Left kidney (tissue), 2 donors: Measurements from ENCODE around the gene DTHD1. TPM values are rescaled to one million over a fixed set of nuclear protein-coding genes. Genes with fewer than 3 reads are reported as not detected.

Source experiments
- DNase-seq: peaks from one replicate; pipeline ENCODE4 v3.0.0-alpha.2; 2013
- polyA plus RNA-seq: library from polyadenylated mRNA; unstranded; fragments of 120-200 nt; gene quantifications from one replicate; pipeline ENCODE4 v1.2.1, GENCODE V29; 2013; ENCODE audit not compliant: insufficient read length

DTHD1 gene
- polyA plus RNA-seq, 1 donor: not detected

GRCh38 chr4:36269533-36270173 is 11.8 kb upstream of the DTHD1 start:
- no peak for DNase-seq

DNA sequence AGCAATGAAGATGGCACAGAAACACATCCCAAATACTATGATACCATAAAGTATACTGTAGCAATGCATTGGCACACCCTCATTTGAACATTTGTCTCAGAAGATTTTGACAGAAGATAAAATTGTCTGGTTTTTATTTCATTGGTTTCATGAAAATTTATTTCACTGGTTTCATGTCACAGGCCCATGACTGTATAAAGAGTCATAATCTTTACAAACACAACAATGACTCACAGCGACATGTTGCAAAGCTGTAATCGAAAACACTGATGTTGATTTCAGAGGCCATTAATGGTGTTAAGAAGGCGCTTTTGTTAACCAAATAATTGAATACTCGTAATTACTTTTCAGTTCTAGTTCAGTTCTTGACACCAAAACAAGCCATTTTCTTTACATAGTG is 8.1 kb upstream of the DTHD1 start:
- no peak for DNase-seq

- DNase-seq: no peak
Observed at GRCh38 chr4:36274158-36274557, 7.3 kb upstream of the DTHD1 start.

GRCh38 chr4:36277533-36277932 is 3.9 kb upstream of the DTHD1 start:
- no peak for DNase-seq

DNA sequence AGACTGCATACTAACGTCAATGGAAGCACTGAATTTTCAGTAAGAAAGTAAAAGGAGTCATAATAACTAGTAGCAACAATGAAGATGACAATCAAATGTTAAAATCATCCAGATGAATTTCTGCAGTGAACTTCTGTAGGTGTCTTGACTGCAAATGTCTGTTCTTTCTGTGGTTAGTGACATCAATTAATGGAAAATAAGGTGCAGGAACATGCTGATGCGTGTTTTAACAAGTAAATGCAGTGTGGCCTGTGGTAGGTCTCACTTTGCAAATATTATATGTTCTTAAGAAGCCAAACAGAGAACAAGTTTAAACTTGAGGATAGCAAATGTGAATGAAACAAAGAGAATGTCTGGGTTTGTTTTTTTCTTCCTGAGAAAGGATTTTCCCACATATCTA is 2.6 kb upstream of the DTHD1 start:
- DNase-seq: no peak

GRCh38 chr4:36280555-36280954 is 861 bp upstream of the DTHD1 start:
- peak; percentile 15 for DNase-seq

GRCh38 chr4:36282503-36283030 is 1.2 kb downstream of the DTHD1 start:
- DNase-seq: no peak

GRCh38 chr4:36283912-36284465 is 2.6 kb downstream of the DTHD1 start:
- no peak for DNase-seq

DNA sequence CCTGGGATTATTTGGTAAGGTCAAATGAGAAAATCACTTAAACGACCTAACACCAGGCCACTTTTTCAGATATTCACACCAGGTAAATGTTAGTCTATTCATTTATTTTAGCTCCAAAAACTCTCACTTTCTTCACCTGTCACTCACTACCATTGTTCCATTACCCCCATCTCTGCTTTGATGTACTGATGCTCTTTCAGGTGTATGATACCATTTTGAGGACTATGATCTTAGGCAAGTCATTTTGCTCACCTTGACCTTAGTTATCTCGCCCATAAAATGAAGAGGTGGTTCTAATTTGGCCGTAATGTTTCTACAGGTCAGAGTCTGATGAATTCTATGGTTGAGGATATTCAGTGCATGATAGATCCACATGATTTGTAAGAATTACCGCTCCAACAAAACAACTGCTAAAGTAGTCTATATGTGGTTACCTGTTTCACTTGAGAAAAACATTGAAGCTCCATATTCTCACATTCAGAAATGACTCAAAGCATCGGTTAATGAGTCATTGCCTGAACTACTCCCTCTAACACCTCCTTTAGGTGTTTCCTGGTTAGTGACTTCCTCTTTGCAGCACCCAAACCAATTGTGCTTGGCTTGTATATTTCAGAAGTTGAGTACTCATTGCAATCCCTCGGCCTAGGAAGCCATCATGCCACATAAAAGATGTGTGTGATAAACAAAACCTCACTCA is 4.5 kb downstream of the DTHD1 start:
- DNase-seq: no peak

DNA sequence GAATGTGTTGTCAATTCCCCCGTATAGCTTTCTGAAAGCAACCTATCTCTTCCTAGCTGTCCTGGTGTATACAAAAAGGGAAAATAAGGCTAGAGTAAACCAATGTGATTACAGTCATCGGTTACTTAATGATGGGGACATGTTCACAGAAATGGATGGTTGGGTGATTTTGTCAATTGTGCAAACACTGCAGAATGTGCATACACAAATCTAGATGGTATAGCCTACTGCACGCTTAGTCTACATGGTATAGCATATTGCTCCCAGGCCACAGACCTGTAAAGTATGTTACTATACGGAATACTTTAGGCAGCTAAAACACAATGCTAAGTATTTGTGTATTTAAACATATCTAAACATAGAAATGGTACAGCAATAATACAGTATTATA is 5.1 kb downstream of the DTHD1 start:
- DNase-seq: no peak

GRCh38 chr4:36288731-36289426 is 7.5 kb downstream of the DTHD1 start:
- DNase-seq: no peak

DNA sequence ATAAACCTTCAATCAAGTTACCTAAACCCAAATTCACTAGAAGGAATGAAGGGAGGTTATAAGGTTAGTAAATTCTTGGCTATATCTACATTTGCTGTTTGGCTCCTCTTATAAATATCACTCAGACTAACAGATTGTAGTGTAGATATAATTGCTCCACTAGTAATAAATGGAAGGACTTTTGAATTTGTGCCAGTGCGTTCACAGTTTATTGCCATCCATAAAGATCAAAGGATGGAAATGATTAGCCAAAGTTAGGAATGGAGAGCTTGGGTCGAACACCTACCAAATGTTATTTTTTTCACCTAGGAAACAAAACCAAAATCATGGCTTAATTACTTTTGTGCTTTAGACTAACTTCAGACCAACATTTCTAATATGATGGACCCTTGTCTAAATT is 9.2 kb downstream of the DTHD1 start:
- no peak for DNase-seq

DNA sequence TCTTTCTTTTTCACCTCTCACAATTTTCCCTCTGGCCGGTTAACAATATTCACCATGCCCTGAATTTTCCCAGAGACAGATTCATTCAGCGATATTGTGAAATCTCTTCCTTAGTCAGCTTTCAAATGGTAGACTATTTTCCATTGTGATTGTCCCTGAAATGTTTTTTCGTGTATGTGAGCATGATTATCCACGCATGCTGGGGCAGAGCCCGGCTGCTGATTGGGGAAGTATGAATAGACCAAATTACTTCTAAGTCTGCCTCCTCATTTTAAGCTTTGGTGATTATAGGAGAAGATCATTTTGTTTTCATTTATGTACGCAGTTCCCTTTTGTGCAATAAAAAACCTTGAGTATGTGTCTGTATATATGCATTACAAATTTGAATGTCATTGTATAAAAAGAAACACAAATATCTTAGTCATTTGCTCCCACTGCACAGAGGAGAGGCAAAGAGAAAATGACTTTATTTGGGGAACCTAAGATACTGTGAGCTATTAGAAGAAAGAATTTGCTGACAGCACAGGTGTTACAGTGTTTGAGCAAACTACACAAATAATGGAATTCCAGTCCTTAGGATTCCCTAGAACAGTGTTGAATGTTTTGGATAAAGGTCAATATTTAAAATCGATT is 11.3 kb downstream of the DTHD1 start:
- DNase-seq: no peak

GRCh38 chr4:36301127-36301526 is 19.7 kb downstream of the DTHD1 start:
- no peak for DNase-seq

DNA sequence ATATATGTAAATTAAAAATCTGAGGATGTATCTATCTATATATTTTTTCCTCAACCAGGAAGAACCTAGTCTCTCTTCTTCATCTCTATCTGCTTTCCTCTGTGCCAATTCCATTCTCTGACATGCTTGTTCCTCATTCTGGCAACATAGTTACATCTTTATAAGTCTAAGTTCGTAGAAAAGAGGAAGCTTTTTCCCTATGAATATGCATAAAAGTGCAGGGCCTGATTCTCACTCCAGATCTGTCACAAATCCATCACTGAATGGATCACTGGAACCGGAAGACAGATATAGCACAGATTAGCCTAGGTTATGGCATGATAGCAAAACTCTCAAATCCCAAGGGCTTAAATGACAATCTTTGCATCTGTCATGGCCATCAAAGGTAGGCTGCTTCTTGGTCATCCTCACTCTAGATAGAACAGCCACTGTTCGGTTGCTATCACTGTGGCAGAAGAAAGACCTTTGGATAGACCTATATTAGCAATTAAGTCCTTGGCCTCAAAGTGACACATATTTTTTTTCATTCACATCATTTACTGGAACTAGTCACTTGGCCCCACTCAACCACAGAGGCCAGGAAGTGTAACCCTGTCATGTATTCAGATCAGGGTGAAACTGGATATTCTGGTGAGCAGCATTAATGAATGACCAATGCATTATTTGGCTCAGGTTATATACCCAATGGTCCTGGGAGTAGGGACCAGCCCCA is 22.2 kb downstream of the DTHD1 start:
- no peak for DNase-seq

GRCh38 chr4:36304138-36304681 is 22.8 kb downstream of the DTHD1 start:
- no peak for DNase-seq

GRCh38 chr4:36308150-36308549 is 26.7 kb downstream of the DTHD1 start:
- DNase-seq: no peak

DNA sequence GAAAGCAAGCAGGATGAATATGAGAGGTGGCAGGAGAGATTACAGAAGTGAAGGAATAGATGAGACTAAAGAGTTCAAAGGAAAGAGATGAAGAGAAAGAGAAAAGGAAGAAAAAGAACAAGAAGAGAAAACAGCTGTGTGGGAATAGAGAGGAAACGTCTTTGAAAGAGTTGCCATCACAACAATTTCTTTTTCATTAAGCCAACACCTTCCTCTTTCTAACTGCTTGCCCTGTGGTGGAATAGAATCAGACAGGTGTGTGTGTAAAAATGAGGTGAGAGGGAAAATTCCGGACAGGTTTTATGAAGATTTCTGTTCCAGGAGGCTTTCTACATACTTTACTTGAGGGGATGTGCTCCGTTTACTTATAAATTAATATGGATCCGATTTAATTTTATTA is 28.8 kb downstream of the DTHD1 start:
- DNase-seq: no peak

GRCh38 chr4:36310793-36311192 is 29.4 kb downstream of the DTHD1 start:
- DNase-seq: no peak

DNA sequence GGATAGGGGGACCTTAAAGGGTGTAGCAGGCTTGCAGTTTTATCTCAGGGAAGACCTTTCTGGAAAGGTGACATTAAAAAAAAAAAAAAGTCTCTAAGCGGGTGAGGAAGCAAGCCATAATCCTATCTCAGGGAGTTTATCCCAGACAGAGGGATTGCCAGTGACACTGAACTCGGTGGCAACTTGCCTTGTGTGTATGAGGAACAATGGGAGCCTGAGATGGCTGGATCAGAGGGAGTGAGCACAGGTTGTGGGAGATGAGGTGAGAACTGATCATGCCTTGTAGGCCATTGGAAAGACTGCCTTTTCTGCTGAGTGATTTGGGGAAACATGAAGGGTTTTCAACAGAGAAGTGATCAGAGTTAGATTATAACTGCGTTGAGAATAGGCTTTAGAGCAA is 31.1 kb downstream of the DTHD1 start:
- DNase-seq: no peak

GRCh38 chr4:36313301-36313700 is 31.9 kb downstream of the DTHD1 start:
- no peak for DNase-seq

- DNase-seq: no peak
Observed at GRCh38 chr4:36313703-36314102, 32.3 kb downstream of the DTHD1 start.
